OCI-LY1 (cell line): ENCODE results near the gene SPRED2.

ENCODE experiments used
- H2AFZ ChIP-seq: fragments of 200-600 bp; sonication (generic), shearing (Covaris generic); 2 replicates; pipeline ENCODE4 v1.6.0; 2014; ENCODE audit warnings: antibody characterized with exemption, mild to moderate bottlenecking, low read length
- H3F3A ChIP-seq: fragments of 200-600 bp; sonication (generic), shearing (Covaris generic); 2 replicates; pipeline ENCODE4 v1.6.0; 2014; ENCODE audit warnings: mild to moderate bottlenecking, antibody characterized with exemption, low read length, moderate library complexity; ENCODE audit not compliant: insufficient read depth
- H3K27ac ChIP-seq: fragments of 200-600 bp; sonication (generic); 2 replicates; pipeline ENCODE4 v1.5.1; 2014; ENCODE audit warnings: low read length, mixed run types, mild to moderate bottlenecking, low read depth; ENCODE audit not compliant: poor library complexity, severe bottlenecking
- H3K27me3 ChIP-seq: fragments of 200-600 bp; sonication (generic); 2 replicates; pipeline ENCODE4 v1.6.0; 2014; ENCODE audit warnings: antibody characterized with exemption, mild to moderate bottlenecking, low read length, moderate library complexity; ENCODE audit not compliant: insufficient read depth
- H3K36me3 ChIP-seq: fragments of 200-600 bp; sonication (generic); 2 replicates; pipeline ENCODE4 v1.6.1; 2014; ENCODE audit warnings: mild to moderate bottlenecking, antibody characterized with exemption, low read length, moderate library complexity, mixed read lengths; ENCODE audit not compliant: insufficient read depth
- H3K4me1 ChIP-seq: fragments of 200-600 bp; sonication (generic); 2 replicates; pipeline ENCODE4 v1.5.1; 2014; ENCODE audit warnings: mild to moderate bottlenecking, low read length, moderate library complexity; ENCODE audit not compliant: insufficient read depth, severe bottlenecking
- H3K4me2 ChIP-seq: fragments of 200-600 bp; sonication (generic), shearing (Covaris generic); 2 replicates; pipeline ENCODE4 v1.6.1; 2014; ENCODE audit warnings: low read length
- H3K4me3 ChIP-seq: fragments of 200-600 bp; sonication (generic); 2 replicates; pipeline ENCODE4 v1.5.1; 2014; ENCODE audit warnings: low read length, low read depth, mild to moderate bottlenecking, mixed read lengths; ENCODE audit not compliant: poor library complexity, severe bottlenecking
- H3K79me2 ChIP-seq: fragments of 200-600 bp; shearing (Covaris generic); 2 replicates; pipeline ENCODE4 v1.6.1; 2016; ENCODE audit warnings: mixed run types, low read length, mixed read lengths; ENCODE audit not compliant: insufficient read depth
- H3K9ac ChIP-seq: fragments of 200-600 bp; sonication (generic), shearing (Covaris generic); 2 replicates; pipeline ENCODE4 v1.6.1; 2014; ENCODE audit warnings: mild to moderate bottlenecking, low read length, mixed read lengths
- H3K9me2 ChIP-seq: fragments of 200-600 bp; sonication (generic), shearing (Covaris generic); 2 replicates; pipeline ENCODE4 v1.6.1; 2014; ENCODE audit warnings: low read depth, mild to moderate bottlenecking, low read length, mixed read lengths
- H3K9me3 ChIP-seq: fragments of 200-600 bp; shearing (Covaris generic); 2 replicates; pipeline ENCODE4 v1.6.1; 2014; ENCODE audit warnings: low read length, mixed read lengths
- H4K20me1 ChIP-seq: fragments of 200-600 bp; sonication (generic), shearing (Covaris generic); 2 replicates; pipeline ENCODE4 v1.6.0; 2016; ENCODE audit warnings: mild to moderate bottlenecking, low read length; ENCODE audit not compliant: insufficient read depth
- CTCF ChIP-seq: fragments of 200-600 bp; sonication (generic), shearing (Covaris generic); IDR thresholded peaks from 2 replicates; pipeline ENCODE4 v1.5.1; 2017; ENCODE audit warnings: mild to moderate bottlenecking, antibody characterized with exemption, low read length, moderate library complexity, mixed read lengths
- EZH2 ChIP-seq: fragments of 200-600 bp; sonication (generic), shearing (Covaris generic); IDR thresholded peaks from 2 replicates; pipeline ENCODE4 v1.8.0; 2017; ENCODE audit warnings: borderline replicate concordance, mixed run types, mild to moderate bottlenecking, antibody characterized with exemption, low read length, moderate library complexity, mixed read lengths

The SPRED2 gene

GRCh38 chr2:65298089-65298488 lies 134.3 kb downstream of the SPRED2 start:
- Histone ChIP-seq H3K9ac (no peak overlapping the region), H3K9me2 (no peaks in the 10 kb centered on the region), H3K4me2 (no peak overlapping the region), H3K36me3 (no peaks in the 10 kb centered on the region), H4K20me1 (no peaks in the 10 kb centered on the region), H2AFZ (no peak overlapping the region), H3K4me1 (peaks cover 61% of the 10 kb centered on the region), H3K79me2 (no peaks in the 10 kb centered on the region), H3K27ac (no peak overlapping the region), H3K27me3 (no peaks in the 10 kb centered on the region), H3K9me3 (no peaks in the 10 kb centered on the region), H3F3A (no peaks in the 10 kb centered on the region), H3K4me3 (no peak overlapping the region)
- TF ChIP-seq EZH2 (no peak), CTCF (no peak)

- no peaks in the 10 kb centered on the region for H3K9me2 ChIP-seq
- H3K79me2 ChIP-seq, result no peaks in the 10 kb centered on the region
- no peak overlapping the region for H2AFZ ChIP-seq
- no peaks in the 10 kb centered on the region for H3F3A ChIP-seq
- H4K20me1 ChIP-seq, result no peaks in the 10 kb centered on the region
- TF ChIP-seq CTCF, result no peak
- TF ChIP-seq EZH2, result no peak
- H3K27me3 ChIP-seq, result no peaks in the 10 kb centered on the region
- peaks cover 56% of the 10 kb centered on the region for H3K4me1 ChIP-seq
- no peak overlapping the region for H3K9ac ChIP-seq
- H3K4me2 ChIP-seq, result no peak overlapping the region
- no peak overlapping the region for H3K27ac ChIP-seq
- no peaks in the 10 kb centered on the region for H3K9me3 ChIP-seq
- no peak overlapping the region for H3K4me3 ChIP-seq
- H3K36me3 ChIP-seq, result no peaks in the 10 kb centered on the region
Measured at GRCh38 chr2:65297544-65297943, 134.9 kb downstream of the SPRED2 start.

GRCh38 chr2:65296971-65297370 lies 135.4 kb downstream of the SPRED2 start:
- Histone ChIP-seq H3K9me3 (no peaks in the 10 kb centered on the region), H3K27ac (no peak overlapping the region), H3K36me3 (no peaks in the 10 kb centered on the region), H3K4me1 (peaks cover 50% of the 10 kb centered on the region), H2AFZ (no peak overlapping the region), H3F3A (no peaks in the 10 kb centered on the region), H3K9me2 (no peaks in the 10 kb centered on the region), H3K4me3 (no peak overlapping the region), H3K4me2 (peak overlapping the region; percentile 35; the same call in 1 of the 2 replicates), H3K27me3 (no peaks in the 10 kb centered on the region), H3K9ac (no peak overlapping the region), H3K79me2 (no peaks in the 10 kb centered on the region), H4K20me1 (no peaks in the 10 kb centered on the region)
- no peak for TF ChIP-seq CTCF
- no peak for TF ChIP-seq EZH2
